OCI-LY3 (cell line): ENCODE data around the gene STMP1.

Experiments used
- CTCF ChIP-seq: fragments of 200-600, 300-600 bp; sonication (generic); IDR thresholded peaks from 2 replicates; pipeline ENCODE4 v1.5.1; 2014; ENCODE audit warnings: antibody characterized with exemption, low read length, low read depth
- EZH2phosphoT487 ChIP-seq: fragments of 200-600 bp; shearing (Covaris generic); IDR thresholded peaks from 2 replicates; pipeline ENCODE4 v1.6.1; 2018; ENCODE audit warnings: antibody characterized with exemption, mixed run types, low read depth

DNA sequence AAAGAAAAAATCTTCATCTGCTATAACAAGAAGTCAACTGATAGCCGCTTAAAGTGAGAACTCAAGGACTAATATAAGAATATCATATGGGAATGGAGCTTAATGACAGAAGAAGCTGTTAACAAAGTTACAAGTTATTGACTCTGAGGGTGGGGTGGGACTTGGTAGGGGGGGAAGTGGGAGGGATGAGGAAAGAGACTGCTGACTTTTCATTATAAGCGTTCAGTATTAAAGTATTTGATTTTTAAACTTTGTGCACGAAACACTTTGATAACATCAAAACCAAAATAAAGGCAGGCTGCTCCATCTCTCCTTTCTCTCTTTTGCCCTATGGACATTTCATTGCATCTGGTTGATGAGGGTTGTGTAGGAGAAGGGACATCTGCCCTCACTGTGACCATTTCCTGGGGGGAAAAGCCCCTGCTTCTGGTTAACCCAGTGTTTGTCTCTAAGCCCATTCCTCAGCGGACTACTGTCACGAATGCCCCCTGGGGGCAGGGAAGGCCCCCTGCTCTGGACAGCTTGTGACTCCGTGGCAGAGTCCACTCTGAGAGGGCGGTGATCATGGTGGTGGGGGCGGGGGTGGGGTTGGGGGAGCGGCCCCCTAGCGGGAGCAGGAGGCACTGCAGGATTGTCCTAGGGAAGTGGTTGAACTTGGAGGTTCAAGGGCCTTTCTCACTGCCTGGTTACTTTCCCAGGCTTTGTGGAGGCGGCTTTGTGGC is 48.3 kb downstream of the STMP1 start:
- TF ChIP-seq CTCF (peak; percentile 26; the same call in 1 of the 2 replicates), EZH2phosphoT487 (no peak)
